GM21723 (cell line): Measurements from ENCODE around the gene NDUFA8.

Source experiments
- ATAC-seq: cut with Tn5 transposase; IDR thresholded peaks from one replicate; pipeline ENCODE4 v1.9.1; 2021; ENCODE audit warnings: mild to moderate bottlenecking, moderate library complexity; ENCODE audit not compliant: unreplicated experiment

The NDUFA8 gene

GRCh38 chr9:122186301-122186700, 26.7 kb upstream of the NDUFA8 start:
- ATAC-seq: no peak

DNA sequence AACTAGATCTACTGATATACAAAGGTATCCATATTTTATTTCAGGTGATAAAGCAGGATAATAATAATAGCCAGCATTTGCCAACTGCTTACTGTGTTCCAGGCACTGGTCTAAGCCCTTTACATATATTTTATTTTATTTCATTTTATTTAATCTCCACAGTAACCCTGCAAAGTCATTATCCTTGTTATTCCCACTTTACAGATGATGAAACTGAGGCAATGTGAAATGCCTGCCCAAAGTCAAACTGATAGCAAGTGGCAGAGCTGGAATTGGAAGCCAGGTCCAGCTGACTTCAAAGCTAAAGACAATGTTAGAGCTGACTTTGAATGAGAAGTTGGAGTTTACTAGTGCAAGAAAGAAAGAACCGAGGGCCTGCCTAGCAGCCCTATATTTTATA, 25.0 kb upstream of the NDUFA8 start:
- no peak for ATAC-seq

DNA sequence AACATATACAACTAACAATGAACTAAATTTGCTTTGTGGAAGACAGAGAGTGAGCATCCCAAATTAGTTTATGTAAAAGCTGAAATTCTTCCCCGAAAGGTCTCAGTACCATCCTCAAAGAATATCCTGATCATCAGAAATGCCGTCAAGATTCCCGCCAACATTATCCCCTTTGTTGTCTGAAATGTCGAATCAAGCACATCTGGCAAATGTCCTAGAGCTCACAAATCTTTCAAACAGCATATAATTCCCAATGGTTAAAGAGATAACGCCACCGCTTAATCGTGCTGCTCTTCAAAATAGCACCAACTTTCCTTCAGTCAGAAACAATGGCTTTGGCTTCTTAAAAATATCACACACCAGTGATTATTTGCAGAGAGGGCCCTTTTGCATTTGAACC, 23.9 kb upstream of the NDUFA8 start:
- ATAC-seq: no peak

DNA sequence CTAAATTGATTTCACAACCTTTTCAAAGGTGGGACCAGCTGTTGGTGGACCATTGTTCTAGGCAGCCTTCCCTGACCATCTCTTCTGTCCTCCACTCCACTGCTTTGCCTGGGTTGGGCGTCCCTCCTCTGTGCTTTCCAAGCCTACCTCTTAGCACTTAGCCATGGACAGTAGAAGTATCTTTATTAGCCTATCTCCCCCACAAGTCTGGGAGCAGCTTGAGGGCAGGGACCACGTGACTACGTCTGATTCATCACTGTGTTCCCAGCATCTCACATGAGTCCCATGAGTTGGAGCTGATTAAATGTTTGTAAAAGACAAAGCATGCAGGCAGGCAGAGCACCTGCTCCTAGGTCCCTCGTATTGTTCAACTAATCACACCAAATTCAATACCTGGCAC, 21.1 kb upstream of the NDUFA8 start:
- no peak for ATAC-seq

GRCh38 chr9:122179690-122180074, 20.1 kb upstream of the NDUFA8 start:
- ATAC-seq: no peak

DNA sequence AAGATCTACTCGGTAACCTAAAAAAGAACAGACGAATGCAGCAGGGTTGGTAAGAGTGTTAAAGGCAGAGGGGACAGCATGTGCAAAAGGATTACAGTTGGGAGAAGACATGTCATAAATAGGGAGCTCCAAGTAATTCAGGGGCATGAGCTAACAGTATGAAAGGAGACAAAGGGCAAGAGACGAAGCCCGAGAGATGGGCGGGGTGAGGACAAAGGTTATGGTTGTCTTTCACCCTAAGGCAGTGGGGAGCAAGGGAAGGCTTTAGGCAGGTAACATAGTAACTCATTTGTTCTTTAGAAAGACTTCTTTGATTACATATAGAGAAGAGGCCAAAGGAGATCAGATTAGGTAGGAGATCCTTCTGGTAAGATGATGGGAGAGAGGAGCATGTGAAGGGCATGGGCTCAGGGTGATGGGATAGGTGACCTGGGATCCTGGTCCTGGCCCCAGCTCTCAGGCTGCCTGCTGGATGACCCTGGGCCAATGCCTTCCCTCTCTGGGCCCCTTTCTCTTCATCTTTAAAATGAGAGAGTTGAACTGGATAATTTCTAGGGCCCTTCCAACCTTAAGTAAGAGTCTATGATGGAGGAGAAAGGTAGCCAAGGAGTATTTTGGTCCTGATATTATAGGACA, 19.6 kb upstream of the NDUFA8 start:
- ATAC-seq: no peak

DNA sequence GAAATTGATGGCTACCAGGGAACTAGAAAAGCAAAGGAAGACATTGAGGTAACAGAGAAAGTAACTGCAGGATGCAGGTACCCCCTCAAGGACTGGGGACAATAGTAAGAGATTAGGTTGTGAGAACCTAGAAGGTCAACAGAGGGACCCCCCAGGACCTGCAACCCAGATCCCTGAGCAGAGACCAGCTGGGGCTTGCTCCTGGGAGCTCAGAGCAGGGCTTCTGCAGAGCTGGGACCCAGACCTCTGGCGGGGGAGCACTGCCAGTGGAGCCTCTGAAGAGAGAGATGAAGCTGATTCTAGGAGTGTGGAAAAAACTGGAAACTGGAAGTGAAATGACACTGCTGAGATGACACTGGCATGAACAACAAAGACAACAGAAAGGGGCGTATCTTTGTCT, 17.3 kb upstream of the NDUFA8 start:
- no peak for ATAC-seq

- no peak for ATAC-seq
These were observed 14.1 kb upstream of the NDUFA8 start for GRCh38 chr9:122173670-122174069.

GRCh38 chr9:122172131-122172530, 12.6 kb upstream of the NDUFA8 start:
- no peak for ATAC-seq

- ATAC-seq: no peak
These were observed 8.8 kb upstream of the NDUFA8 start for GRCh38 chr9:122168356-122168755.

GRCh38 chr9:122164286-122164685, 4.7 kb upstream of the NDUFA8 start:
- no peak for ATAC-seq

GRCh38 chr9:122162415-122162814, 2.8 kb upstream of the NDUFA8 start:
- ATAC-seq: no peak

GRCh38 chr9:122159925-122160246, 307 bp upstream of the NDUFA8 start:
- no peak for ATAC-seq

DNA sequence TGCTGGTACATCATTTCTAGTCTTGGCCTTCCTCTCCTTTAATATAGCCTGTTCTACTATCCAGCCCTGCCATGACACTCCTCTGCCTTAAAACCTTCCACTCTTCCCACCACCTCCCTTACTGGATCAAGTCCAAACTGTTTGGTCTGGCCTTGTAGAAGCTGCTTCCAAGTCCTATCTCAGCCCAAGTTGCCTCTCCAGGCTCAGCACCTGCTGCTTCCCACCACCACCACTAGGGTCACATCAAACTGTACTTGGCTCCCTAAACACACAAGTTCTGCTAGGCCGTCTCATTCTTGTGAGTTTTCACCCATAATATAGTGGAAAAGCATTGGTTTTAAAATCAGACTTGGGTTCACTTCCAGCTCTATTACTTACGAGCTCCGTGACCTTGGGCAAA, 1.4 kb downstream of the NDUFA8 start:
- ATAC-seq: no peak

- ATAC-seq: no peak
These were observed 3.8 kb downstream of the NDUFA8 start for GRCh38 chr9:122155796-122156195.

GRCh38 chr9:122151267-122151828, 8.2 kb downstream of the NDUFA8 start:
- no peak for ATAC-seq

GRCh38 chr9:122145592-122145863, 14.1 kb downstream of the NDUFA8 start:
- no peak for ATAC-seq

DNA sequence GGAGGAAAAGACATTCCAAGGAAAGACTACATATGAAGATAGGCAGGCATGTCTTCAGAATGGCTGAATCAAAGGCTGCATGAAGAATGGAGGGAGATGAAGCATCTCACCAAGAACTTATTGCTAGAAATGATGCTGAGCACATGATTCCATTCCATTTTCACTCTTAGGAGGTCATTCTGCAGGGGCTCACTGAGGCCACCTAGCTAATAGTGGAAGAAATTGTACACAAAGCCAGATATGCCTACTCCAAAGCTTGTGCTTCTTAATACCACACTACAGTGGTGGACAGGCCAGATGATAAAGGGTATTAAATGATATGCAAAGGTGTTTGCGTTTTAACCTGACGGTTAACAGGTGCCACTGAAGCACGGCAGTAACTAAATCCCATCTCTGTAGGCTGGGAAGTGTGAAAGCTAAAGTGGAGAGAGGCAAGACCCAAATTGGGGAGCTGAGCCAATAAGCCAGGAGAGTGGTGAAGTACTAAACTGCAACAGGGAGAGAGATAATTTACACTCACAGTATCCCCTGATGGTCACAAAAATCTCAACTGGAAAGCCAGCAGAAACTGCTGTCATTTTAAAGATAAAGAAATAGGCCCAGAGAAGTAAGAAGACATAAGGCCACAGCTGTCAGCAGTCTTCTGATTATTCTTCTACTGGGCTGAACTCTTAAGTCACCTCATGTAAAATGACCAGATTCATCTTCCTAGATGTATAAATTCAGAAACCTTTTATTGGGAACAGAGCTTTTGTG, 14.6 kb downstream of the NDUFA8 start:
- ATAC-seq: no peak

- no peak for ATAC-seq
These were observed 15.6 kb downstream of the NDUFA8 start for GRCh38 chr9:122143876-122144405.

DNA sequence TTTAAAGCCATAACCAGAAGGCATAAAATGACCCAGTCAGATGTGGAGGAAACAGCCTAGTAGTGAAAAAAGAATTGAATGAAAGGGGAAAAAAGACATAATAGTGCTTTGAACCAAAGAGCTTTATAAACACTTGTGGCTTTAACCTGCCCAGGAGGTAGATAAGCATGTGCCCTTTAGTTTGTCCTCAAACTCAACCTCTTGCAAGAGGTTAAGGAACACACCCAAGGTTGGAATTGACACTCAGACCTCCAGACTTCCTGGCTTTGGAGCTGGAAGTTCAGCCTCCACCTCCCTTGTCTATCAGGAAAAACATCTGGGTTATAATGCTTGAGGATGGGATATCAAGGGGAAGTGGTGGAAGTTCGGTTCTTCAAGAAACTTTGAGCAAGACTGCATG, 16.3 kb downstream of the NDUFA8 start:
- no peak for ATAC-seq

- no peak for ATAC-seq
These were observed 17.9 kb downstream of the NDUFA8 start for GRCh38 chr9:122141671-122142070.

DNA sequence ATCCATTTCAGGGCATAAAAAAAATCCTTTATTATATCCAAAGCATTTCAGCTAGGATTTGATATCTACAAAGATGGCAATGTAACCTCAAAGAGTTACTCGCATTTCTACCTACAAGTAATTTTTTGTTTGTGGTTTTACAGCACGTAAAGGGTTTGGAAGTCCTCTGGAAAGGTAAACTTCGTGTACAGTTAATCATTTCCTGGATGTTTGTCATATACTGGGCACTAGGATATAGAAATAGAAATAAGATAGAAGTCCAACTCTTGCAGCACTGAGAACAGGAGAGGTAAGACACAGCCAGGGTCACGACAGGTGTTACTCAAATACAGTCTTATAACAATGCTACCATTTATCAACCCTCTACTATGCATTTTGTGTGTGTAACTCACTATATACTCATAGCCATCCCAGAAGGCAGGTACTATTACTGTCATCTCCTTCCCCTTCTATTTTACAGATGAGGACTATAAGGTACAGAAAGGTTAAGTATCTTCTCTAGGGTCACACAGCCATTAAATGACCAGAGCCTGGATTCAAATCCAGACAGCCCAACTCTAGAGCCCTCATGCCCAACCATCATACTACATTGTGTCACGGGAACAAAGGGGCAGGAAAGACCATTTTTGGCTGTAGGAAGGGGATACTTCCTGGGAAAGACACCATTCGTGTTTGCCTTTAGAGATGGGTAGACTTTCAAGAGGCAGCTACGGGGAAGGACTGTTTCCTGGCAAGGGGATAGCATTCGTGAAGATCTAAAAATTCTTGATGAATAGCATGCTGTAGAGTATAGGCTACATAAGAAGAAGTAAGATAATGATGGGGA, 19.0 kb downstream of the NDUFA8 start:
- no peak for ATAC-seq
